Limb (tissue), 2 donors: ENCODE results near the gene CCDC47.
"Not testable (repeated sequence)": the region's sequence is repeated elsewhere in the genome, so short reads cannot be mapped to it uniquely, and the experiment has no call there.

ENCODE experiments used
- DNase-seq, 2 donors: peaks; one replicate each; pipeline ENCODE4 v3.0.0-alpha.2; 2016; ENCODE audit errors: extremely low spot score in 2 of 2

Gene CCDC47

GRCh38 chr17:63722403-63722802 is 51.0 kb downstream of the CCDC47 start:
- DNase-seq: no peak

- DNase-seq: not testable (repeated sequence)
Measured at GRCh38 chr17:63720194-63720593, 53.2 kb downstream of the CCDC47 start.

- DNase-seq: no peak
Measured at GRCh38 chr17:63718988-63719387, 54.4 kb downstream of the CCDC47 start.

- DNase-seq: no peak
Measured at GRCh38 chr17:63716426-63716825, 57.0 kb downstream of the CCDC47 start.

- no peak for DNase-seq
Measured at GRCh38 chr17:63714550-63715277, 58.7 kb downstream of the CCDC47 start.

GRCh38 chr17:63709110-63709509 is 64.3 kb downstream of the CCDC47 start:
- DNase-seq: no peak

- no peak for DNase-seq
Measured at GRCh38 chr17:63707151-63707550, 66.2 kb downstream of the CCDC47 start.

GRCh38 chr17:63706336-63707082 is 66.9 kb downstream of the CCDC47 start:
- no peak for DNase-seq

- no peak for DNase-seq
Measured at GRCh38 chr17:63705657-63706056, 67.7 kb downstream of the CCDC47 start.

- no peak for DNase-seq
Measured at GRCh38 chr17:63704836-63705235, 68.6 kb downstream of the CCDC47 start.

GRCh38 chr17:63704259-63704576 is 69.2 kb downstream of the CCDC47 start:
- DNase-seq: no peak

- no peak for DNase-seq
Measured at GRCh38 chr17:63703556-63704258, 69.7 kb downstream of the CCDC47 start.

GRCh38 chr17:63703029-63703428 is 70.4 kb downstream of the CCDC47 start:
- no peak for DNase-seq

- DNase-seq: no peak
Measured at GRCh38 chr17:63702721-63703015, 70.7 kb downstream of the CCDC47 start.

- DNase-seq: no peak
Measured at GRCh38 chr17:63701868-63702720, 71.3 kb downstream of the CCDC47 start.

GRCh38 chr17:63701456-63701820 is 72.0 kb downstream of the CCDC47 start:
- no peak for DNase-seq

GRCh38 chr17:63700528-63701455 is 72.6 kb downstream of the CCDC47 start:
- peak; percentile 18 to 76 for DNase-seq

GRCh38 chr17:63699638-63700527 is 73.5 kb downstream of the CCDC47 start, which contains the start of gene LIMD2:
TSS of gene LIMD2 (minus strand) at chr17:63700125. CDS start at chr17:63699298, 827 bp downstream.
- DNase-seq: peak; percentile 13 to 84

- peak; percentile 11 to 73 for DNase-seq
Measured at GRCh38 chr17:63698886-63699637, 74.3 kb downstream of the CCDC47 start.
